HG03571 (cell line): ENCODE measurements around the gene NDUFB6.
"Not testable (repeated sequence)": the region's sequence is repeated elsewhere in the genome, so short reads cannot be mapped to it uniquely, and the experiment has no call there.

Experiments
- ATAC-seq: cut with Tn5 transposase; IDR thresholded peaks from one replicate; pipeline ENCODE4 v1.9.1; 2021; ENCODE audit not compliant: unreplicated experiment

NDUFB6 gene

GRCh38 chr9:32572900-32573523, at the start of gene NDUFB6:
Gene NDUFB6 (minus strand): TSS chr9:32573159. CDS start chr9:32573060, 99 bp downstream.
- peak; percentile 88 for ATAC-seq

- ATAC-seq, result no peak
These were observed 45.3 kb upstream of the NDUFB6 start for GRCh38 chr9:32618261-32618660.

GRCh38 chr9:32606811-32607210, 33.9 kb upstream of the NDUFB6 start:
- no peak for ATAC-seq

- ATAC-seq, result no peak
These were observed 31.2 kb upstream of the NDUFB6 start for GRCh38 chr9:32603914-32604852.

- ATAC-seq, result not testable (repeated sequence)
These were observed 26.1 kb upstream of the NDUFB6 start for GRCh38 chr9:32599021-32599420.

GRCh38 chr9:32596936-32597335, 24.0 kb upstream of the NDUFB6 start:
- ATAC-seq, result no peak

- ATAC-seq, result no peak
These were observed 23.3 kb upstream of the NDUFB6 start for GRCh38 chr9:32596096-32596865.

GRCh38 chr9:32590898-32591297, 17.9 kb upstream of the NDUFB6 start:
- no peak for ATAC-seq

- ATAC-seq, result no peak
These were observed 17.5 kb upstream of the NDUFB6 start for GRCh38 chr9:32590476-32590875.

GRCh38 chr9:32589083-32589723, 16.2 kb upstream of the NDUFB6 start:
- ATAC-seq, result no peak

- ATAC-seq, result no peak
These were observed 14.9 kb upstream of the NDUFB6 start for GRCh38 chr9:32587901-32588300.

GRCh38 chr9:32584784-32585183, 11.8 kb upstream of the NDUFB6 start:
- no peak for ATAC-seq

- no peak for ATAC-seq
These were observed 8.7 kb upstream of the NDUFB6 start for GRCh38 chr9:32581512-32582143.

GRCh38 chr9:32580631-32581300, 7.8 kb upstream of the NDUFB6 start:
- no peak for ATAC-seq

GRCh38 chr9:32579706-32580331, 6.9 kb upstream of the NDUFB6 start:
- ATAC-seq, result no peak

GRCh38 chr9:32578976-32579375, 6.0 kb upstream of the NDUFB6 start:
- no peak for ATAC-seq

- ATAC-seq, result no peak
These were observed 4.4 kb upstream of the NDUFB6 start for GRCh38 chr9:32577316-32577715.

- no peak for ATAC-seq
These were observed 1.9 kb upstream of the NDUFB6 start for GRCh38 chr9:32574858-32575257.

GRCh38 chr9:32573821-32574220, 862 bp upstream of the NDUFB6 start:
- no peak for ATAC-seq
